HG02970 (cell line): ENCODE measurements around the gene LENEP.

Experiments used
- ATAC-seq: cut with Tn5 transposase; IDR thresholded peaks from one replicate; pipeline ENCODE4 v1.9.1; 2021; ENCODE audit warnings: mild to moderate bottlenecking, moderate library complexity, moderate number of reproducible peaks; ENCODE audit not compliant: unreplicated experiment, low FRiP score

LENEP gene

GRCh38 chr1:155022136-155022926 is 28.9 kb downstream of the LENEP start:
- no peak for ATAC-seq

DNA sequence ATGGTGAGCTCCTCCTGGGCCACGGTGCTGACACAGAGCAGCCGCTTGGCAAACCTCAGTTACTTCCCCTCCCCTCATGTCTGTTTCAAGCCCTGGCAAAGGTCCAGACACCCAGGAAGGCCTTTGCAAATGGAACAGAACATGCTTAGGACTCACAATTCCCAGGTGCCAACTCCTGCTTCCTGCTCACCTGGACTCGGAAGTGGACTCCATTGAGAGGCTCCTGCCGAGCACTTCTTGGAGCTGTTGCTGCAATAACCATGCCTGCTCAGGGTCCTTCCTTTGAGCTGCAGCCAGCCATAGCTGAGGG is 29.5 kb downstream of the LENEP start:
- no peak for ATAC-seq

GRCh38 chr1:155023627-155024026 is 30.2 kb downstream of the LENEP start:
- ATAC-seq = no peak

DNA sequence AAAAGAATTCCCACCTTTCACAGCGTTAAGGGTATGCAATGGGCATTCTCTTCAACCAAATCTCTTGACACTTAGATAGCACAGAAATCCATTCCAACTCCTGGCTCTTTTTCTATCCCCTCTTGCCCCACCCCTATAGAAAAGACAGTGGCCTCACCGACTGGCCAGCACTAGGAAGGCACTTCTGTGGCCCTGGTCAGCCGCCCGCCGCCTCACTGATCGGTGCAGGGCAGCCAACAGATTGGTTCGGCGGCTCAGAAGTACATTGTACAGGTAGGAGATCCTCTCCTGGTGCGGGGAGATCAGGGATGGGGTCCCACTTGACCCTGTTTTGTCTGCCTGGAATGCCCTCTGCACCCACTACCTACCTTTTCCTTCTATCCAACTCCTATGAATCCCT is 30.9 kb downstream of the LENEP start:
- no peak for ATAC-seq

- ATAC-seq = no peak
These were observed 32.8 kb downstream of the LENEP start for GRCh38 chr1:155026154-155026553.

DNA sequence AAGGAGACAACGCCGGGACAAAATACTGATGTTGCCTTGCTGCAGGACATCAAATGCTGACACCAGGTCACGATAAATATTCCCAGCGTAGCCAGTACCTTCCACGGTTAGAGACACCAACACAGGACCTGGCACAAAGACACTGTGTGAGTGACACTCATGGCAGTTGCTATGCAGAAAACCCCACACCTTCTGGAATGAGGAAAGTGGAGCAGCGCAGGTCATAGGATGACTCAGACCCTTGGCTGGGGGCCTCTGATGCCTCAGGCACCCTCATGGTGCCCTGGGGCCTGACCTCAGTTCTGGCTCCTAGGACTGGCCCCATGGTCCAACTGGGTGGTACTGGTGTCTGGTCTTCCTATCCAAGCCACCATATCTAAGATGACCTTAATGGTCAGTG is 33.2 kb downstream of the LENEP start:
- no peak for ATAC-seq

DNA sequence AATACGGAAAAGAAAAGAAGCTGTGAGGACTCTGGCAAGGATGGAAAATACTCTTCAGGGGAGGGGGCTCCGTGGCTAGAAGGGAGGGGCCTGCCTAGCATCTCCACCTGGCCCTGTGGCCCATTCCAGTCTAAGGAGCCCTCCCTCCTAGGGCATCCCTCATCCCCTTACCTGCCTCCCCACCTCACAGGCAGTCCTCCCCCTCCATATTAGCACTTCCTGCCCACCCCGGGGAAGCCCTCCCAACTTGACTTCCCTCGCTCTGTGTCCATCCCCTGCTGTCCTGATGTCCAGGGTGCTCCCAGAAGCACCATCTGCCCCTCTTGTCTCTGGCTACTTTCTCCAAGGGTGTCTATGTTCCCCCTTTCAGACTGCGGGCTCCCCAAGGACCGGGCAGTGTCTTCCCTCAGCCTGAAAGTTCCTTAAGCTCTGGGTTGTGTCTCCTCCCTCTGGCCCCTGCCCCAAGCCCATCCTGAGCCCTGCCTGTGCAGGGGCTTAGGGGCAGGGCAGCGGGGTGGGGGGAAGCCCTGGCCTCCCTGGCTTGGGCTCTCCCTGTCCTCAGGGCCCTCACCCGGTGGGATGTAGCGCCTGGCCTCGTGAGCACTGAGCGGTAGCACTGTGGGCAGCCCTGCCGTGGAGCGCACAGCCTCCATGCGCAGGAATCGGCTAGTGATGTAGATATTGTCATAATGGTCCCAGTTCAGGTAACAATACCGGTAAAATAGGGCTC is 36.3 kb downstream of the LENEP start:
- ATAC-seq = no peak

GRCh38 chr1:155030243-155030795 is 36.9 kb downstream of the LENEP start:
- ATAC-seq = no peak

GRCh38 chr1:155030899-155031298 is 37.5 kb downstream of the LENEP start:
- no peak for ATAC-seq

- no peak for ATAC-seq
These were observed 39.5 kb downstream of the LENEP start for GRCh38 chr1:155032886-155033285.

DNA sequence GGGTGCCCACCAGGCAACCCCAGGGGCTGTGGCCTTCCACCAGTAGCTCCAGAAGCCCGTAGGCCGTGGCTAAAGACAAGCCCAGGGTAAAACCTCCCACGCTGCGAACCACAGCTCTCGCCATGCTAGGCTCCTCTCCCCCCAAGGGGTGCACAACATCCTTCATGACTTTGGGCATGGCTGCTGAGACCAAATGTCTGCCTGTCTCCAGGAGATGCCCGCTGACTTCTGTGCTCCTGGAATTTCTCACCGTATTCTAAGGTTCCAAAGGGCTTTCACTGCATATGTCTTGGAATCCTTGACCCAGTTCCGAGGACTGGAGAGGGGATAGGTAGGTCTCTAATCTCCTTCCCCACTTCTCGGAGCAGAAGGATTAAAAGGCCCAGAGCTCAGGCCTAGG is 40.1 kb downstream of the LENEP start, which contains the start of the genes DCST1 and DCST2:
Gene DCST1 (plus strand): TSS at position 301 of the 400 bp plus-strand sequence. CDS start 213 bp downstream, outside the sequence.
Gene DCST2 (minus strand): TSS at position 258 of the 400 bp plus-strand sequence. CDS start 80 bp downstream, at position 178.
- ATAC-seq = no peak

GRCh38 chr1:155034318-155035208 is 41.2 kb downstream of the LENEP start:
- ATAC-seq = no peak

DNA sequence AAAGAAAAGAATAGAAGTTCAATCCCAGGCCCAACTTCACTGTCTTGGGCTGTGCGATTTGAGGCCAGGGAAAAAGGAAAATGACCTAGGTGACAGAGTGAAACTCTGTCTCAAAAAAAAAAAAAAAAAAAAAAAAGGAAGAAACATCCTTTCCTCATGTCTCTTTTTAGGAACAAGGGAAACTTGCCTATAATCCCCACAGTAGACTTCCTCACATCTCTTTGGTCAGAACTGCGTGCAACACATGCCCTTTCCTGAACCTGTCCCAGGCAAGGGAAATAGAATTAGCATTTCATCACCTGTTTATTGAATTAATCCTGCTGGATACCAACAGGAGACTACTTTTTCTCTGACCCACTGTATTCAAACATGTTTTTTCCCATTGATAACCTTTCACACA is 42.5 kb downstream of the LENEP start:
- ATAC-seq = no peak

DNA sequence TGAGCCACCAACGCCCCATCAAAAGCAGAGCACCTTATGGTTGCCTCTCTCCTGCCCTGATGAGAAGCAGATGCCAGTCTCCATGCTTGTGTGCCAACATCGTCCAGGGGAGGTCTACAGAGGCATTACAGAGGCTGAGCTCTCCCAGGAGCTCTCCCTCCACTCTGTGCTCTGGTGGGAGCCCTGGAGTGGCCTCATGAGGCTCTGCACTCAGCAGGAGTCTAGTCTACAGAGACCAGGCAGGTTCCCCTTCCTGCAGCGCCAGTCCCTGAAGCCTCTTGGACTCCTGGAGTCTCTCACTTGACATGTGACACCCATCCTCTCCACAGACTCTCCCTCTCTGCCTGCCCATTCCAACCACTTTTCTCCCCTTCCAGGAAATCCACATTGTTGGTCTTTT is 43.7 kb downstream of the LENEP start:
- ATAC-seq = no peak

- ATAC-seq = no peak
These were observed 44.6 kb downstream of the LENEP start for GRCh38 chr1:155037851-155038441.

- ATAC-seq = no peak
These were observed 45.4 kb downstream of the LENEP start for GRCh38 chr1:155038602-155039307.

DNA sequence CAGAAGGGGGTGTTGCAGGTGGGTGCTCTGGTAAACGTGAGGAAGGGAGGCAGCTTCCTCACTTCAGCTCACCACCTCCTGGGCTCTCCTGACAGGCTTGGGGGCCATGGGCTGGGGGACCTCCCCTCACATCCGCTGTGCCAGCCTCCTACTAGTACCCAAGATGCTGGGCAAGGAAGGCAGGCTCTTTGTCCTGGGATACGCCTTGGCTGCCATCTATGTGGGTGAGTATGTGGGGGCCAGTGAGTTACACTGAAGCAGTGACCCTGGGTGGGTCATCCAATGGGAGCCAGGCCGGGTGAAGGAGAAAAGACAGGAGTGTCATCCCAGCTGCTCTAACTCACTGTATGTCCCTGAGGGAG is 45.9 kb downstream of the LENEP start:
- ATAC-seq = no peak

GRCh38 chr1:155040358-155041093 is 47.1 kb downstream of the LENEP start:
- no peak for ATAC-seq

DNA sequence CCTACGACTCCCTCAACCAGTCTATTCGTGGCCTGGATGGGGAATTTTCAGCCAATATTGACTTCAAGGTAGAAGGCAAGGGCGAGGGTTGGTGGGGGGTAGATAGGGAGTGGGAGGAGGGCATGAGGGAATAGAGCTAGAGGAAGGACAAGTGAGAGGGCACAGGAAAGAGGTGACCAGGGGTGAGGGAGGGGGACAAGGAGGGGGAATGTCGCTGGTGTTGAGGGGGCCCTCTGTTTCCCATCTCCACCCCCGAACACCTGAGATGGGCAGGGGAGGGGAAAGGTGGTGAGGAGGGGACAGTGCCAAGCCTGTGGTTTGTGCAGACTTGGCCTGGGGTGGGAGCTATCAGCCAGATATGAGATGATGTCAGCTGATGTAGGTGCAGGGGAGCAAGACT is 49.4 kb downstream of the LENEP start:
- no peak for ATAC-seq
